Trophoblast cell (in vitro differentiated cells and primary cell): ENCODE data around the gene JAK3.

Experiments used
- DNase-seq, 2 donors: peaks; one replicate each; pipeline ENCODE4 v3.0.0-alpha.2; 2016
- H2AFZ ChIP-seq: 2 replicates; pipeline ENCODE4 v1.6.1; 2013; ENCODE audit warnings: low read length, moderate library complexity, mild to moderate bottlenecking; ENCODE audit not compliant: insufficient read depth, poor library complexity
- H2AK5ac ChIP-seq: 2 replicates; pipeline ENCODE4 v1.6.1; 2013; ENCODE audit warnings: mild to moderate bottlenecking, low read length
- H2BK120ac ChIP-seq: 2 replicates; pipeline ENCODE4 v1.6.1; 2013; ENCODE audit warnings: low read length, mild to moderate bottlenecking, moderate library complexity; ENCODE audit not compliant: insufficient read depth, poor library complexity
- H2BK12ac ChIP-seq: 2 replicates; pipeline ENCODE4 v1.6.1; 2013; ENCODE audit warnings: mild to moderate bottlenecking, low read length, moderate library complexity
- H2BK5ac ChIP-seq: 2 replicates; pipeline ENCODE4 v1.6.1; 2013; ENCODE audit warnings: low read length, low read depth, moderate library complexity, mild to moderate bottlenecking; ENCODE audit not compliant: poor library complexity
- H3K14ac ChIP-seq: 2 replicates; pipeline ENCODE4 v1.6.1; 2013; ENCODE audit warnings: mild to moderate bottlenecking, low read length
- H3K18ac ChIP-seq: 2 replicates; pipeline ENCODE4 v1.6.1; 2013; ENCODE audit warnings: mild to moderate bottlenecking, low read length
- H3K23ac ChIP-seq: 2 replicates; pipeline ENCODE4 v1.6.1; 2013; ENCODE audit warnings: low read length
- H3K27ac ChIP-seq: 2 replicates; pipeline ENCODE4 v1.5.1; 2013; ENCODE audit warnings: low read depth, mild to moderate bottlenecking, inconsistent platforms, low read length, moderate library complexity
- H3K27me3 ChIP-seq: 2 replicates; pipeline ENCODE4 v1.6.1; 2013; ENCODE audit warnings: inconsistent platforms, mild to moderate bottlenecking, low read length, moderate library complexity; ENCODE audit not compliant: insufficient read depth
- H3K36me3 ChIP-seq, 2 experiments: 1 replicate in 1 of 2; 2 replicates in 1 of 2; pipeline ENCODE4 v1.6.1; 2013; ENCODE audit warnings: low read length in 2 of 2, mild to moderate bottlenecking in 2 of 2, moderate library complexity in 1 of 2; ENCODE audit not compliant: insufficient read depth in 2 of 2, control insufficient read depth in 1 of 2
- H3K4ac ChIP-seq: 2 replicates; pipeline ENCODE4 v1.6.1; 2013; ENCODE audit warnings: low read depth, mild to moderate bottlenecking, low read length, moderate library complexity
- H3K4me1 ChIP-seq, 2 experiments: 1 replicate in 1 of 2; 2 replicates in 1 of 2; pipeline ENCODE4 v1.6.1; 2013; ENCODE audit warnings: low read length in 2 of 2, mild to moderate bottlenecking in 2 of 2, moderate library complexity in 1 of 2; ENCODE audit not compliant: insufficient read depth in 2 of 2, control insufficient read depth in 1 of 2
- H3K4me2 ChIP-seq: 2 replicates; pipeline ENCODE4 v1.6.1; 2013; ENCODE audit warnings: inconsistent platforms, mild to moderate bottlenecking, low read length, moderate library complexity
- H3K4me3 ChIP-seq: 2 replicates; pipeline ENCODE4 v1.5.1; 2013; ENCODE audit warnings: mild to moderate bottlenecking, low read depth, low read length, inconsistent platforms
- H3K79me1 ChIP-seq: one replicate; pipeline ENCODE4 v1.6.1; 2013; ENCODE audit warnings: low read length
- H3K79me2 ChIP-seq: 2 replicates; pipeline ENCODE4 v1.6.1; 2013; ENCODE audit warnings: low read length, mild to moderate bottlenecking; ENCODE audit not compliant: control insufficient read depth, insufficient read depth, poor library complexity
- H3K9ac ChIP-seq: 2 replicates; pipeline ENCODE4 v1.6.1; 2013; ENCODE audit warnings: mild to moderate bottlenecking, low read length
- H3K9me3 ChIP-seq: 2 replicates; pipeline ENCODE4 v1.6.1; 2013; ENCODE audit warnings: low read depth, mild to moderate bottlenecking, control low read depth, inconsistent platforms, low read length; ENCODE audit not compliant: insufficient read depth
- H4K12ac ChIP-seq: 2 replicates; pipeline ENCODE4 v1.6.1; 2013; ENCODE audit warnings: low read depth, mild to moderate bottlenecking, low read length, moderate library complexity
- H4K8ac ChIP-seq: 2 replicates; pipeline ENCODE4 v1.6.1; 2013; ENCODE audit warnings: low read depth, mild to moderate bottlenecking, low read length, moderate library complexity
- H4K91ac ChIP-seq: one replicate; pipeline ENCODE4 v1.6.1; 2013; ENCODE audit warnings: low read depth, mild to moderate bottlenecking, low read length, moderate library complexity
- WGBS: extraction: QIAGEN DNeasy Blood & Tissue Kit; methylation state at CpG from one replicate; pipeline ENCODE4 v1.1.7; 2013; ENCODE audit warnings: missing lambda C conversion rate; ENCODE audit not compliant: insufficient read length, insufficient coverage; ENCODE audit errors: extremely low coverage; 5-methylcytosine and 5-hydroxymethylcytosine counted together

Gene JAK3

GRCh38 chr19:17872251-17873001 is 24.6 kb upstream of the JAK3 start:
- H3K9me3 ChIP-seq: peaks cover 7% of the 10 kb centered on the region
- no peak for DNase-seq
- peaks cover 1% of the 10 kb centered on the region for H3K79me2 ChIP-seq
- no peaks in the 10 kb centered on the region for H3K36me3 ChIP-seq
- no peak overlapping the region for H3K23ac ChIP-seq
- H3K4ac ChIP-seq: no peak overlapping the region
- H3K9ac ChIP-seq: no peak overlapping the region
- no peak overlapping the region for H3K14ac ChIP-seq
- H2BK5ac ChIP-seq: no peak overlapping the region
- H3K18ac ChIP-seq: no peak overlapping the region
- H4K8ac ChIP-seq: no peak overlapping the region
- H4K12ac ChIP-seq: no peak overlapping the region
- H3K27me3 ChIP-seq: no peaks in the 10 kb centered on the region
- H3K4me2 ChIP-seq: no peak overlapping the region
- no peaks in the 10 kb centered on the region for H3K79me1 ChIP-seq
- WGBS: no CpG with 5 or more reads among the region's 61 CpGs
- H2BK12ac ChIP-seq: no peak overlapping the region
- no peak overlapping the region for H3K4me3 ChIP-seq
- H3K27ac ChIP-seq: no peak overlapping the region
- no peak overlapping the region for H4K91ac ChIP-seq
- H2BK120ac ChIP-seq: no peak overlapping the region
- H3K4me1 ChIP-seq: peaks cover 5% of the 10 kb centered on the region in 2 experiments
- no peak overlapping the region for H2AK5ac ChIP-seq
- no peak overlapping the region for H2AFZ ChIP-seq

DNA sequence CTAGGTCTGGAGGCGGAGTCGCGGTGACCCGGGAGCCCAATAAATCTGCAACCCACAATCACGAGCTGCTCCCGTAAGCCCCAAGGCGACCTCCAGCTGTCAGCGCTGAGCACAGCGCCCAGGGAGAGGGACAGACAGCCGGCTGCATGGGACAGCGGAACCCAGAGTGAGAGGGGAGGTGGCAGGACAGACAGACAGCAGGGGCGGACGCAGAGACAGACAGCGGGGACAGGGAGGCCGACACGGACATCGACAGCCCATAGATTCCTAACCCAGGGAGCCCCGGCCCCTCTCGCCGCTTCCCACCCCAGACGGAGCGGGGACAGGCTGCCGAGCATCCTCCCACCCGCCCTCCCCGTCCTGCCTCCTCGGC is 24.1 kb upstream of the JAK3 start, which contains the start of gene SLC5A5:
SLC5A5 (plus strand) TSS at position 68 of the 373 bp plus-strand sequence. CDS start 375 bp downstream, outside the sequence.
- H2AFZ ChIP-seq: no peak within 1 kb of the TSS
- no peak within 1 kb of the TSS for H3K4me2 ChIP-seq
- H3K23ac ChIP-seq: no peak within 1 kb of the TSS
- no peak within 1 kb of the TSS for H3K4me3 ChIP-seq
- H3K9me3 ChIP-seq: peaks cover 7% of the 10 kb centered on the region
- H2BK5ac ChIP-seq: no peak within 1 kb of the TSS
- H3K18ac ChIP-seq: no peak within 1 kb of the TSS
- H3K9ac ChIP-seq: no peak within 1 kb of the TSS
- no peak within 1 kb of the TSS for H2AK5ac ChIP-seq
- no peak within 1 kb of the TSS for H2BK12ac ChIP-seq
- H3K36me3 ChIP-seq: no peaks in the 10 kb centered on the region
- H4K91ac ChIP-seq: no peak within 1 kb of the TSS
- H2BK120ac ChIP-seq: no peak within 1 kb of the TSS
- H3K79me1 ChIP-seq: no peaks in the 10 kb centered on the region
- H3K27me3 ChIP-seq: no peaks in the 10 kb centered on the region
- peaks cover 5% of the 10 kb centered on the region in 2 experiments for H3K4me1 ChIP-seq
- no CpG with 5 or more reads among the region's 26 CpGs for WGBS
- no peak within 1 kb of the TSS for H3K27ac ChIP-seq
- no peak within 1 kb of the TSS for H3K4ac ChIP-seq
- peaks cover 1% of the 10 kb centered on the region for H3K79me2 ChIP-seq
- H4K8ac ChIP-seq: no peak within 1 kb of the TSS
- H4K12ac ChIP-seq: no peak within 1 kb of the TSS
- DNase-seq: no peak
- H3K14ac ChIP-seq: no peak within 1 kb of the TSS

GRCh38 chr19:17871032-17871877 is 23.5 kb upstream of the JAK3 start:
- Histone ChIP-seq H3K9me3 (peaks cover 7% of the 10 kb centered on the region), H3K4me2 (no peak overlapping the region), H2BK5ac (no peak overlapping the region), H3K9ac (no peak overlapping the region), H3K27me3 (no peaks in the 10 kb centered on the region), H3K23ac (no peak overlapping the region), H2BK12ac (no peak overlapping the region), H3K79me2 (peaks cover 1% of the 10 kb centered on the region), H2BK120ac (no peak overlapping the region), H4K8ac (no peak overlapping the region), H2AK5ac (no peak overlapping the region), H3K4ac (no peak overlapping the region), H4K91ac (no peak overlapping the region), H3K79me1 (no peaks in the 10 kb centered on the region), H3K18ac (no peak overlapping the region), H2AFZ (no peak overlapping the region), H3K27ac (no peak overlapping the region), H3K36me3 (no peaks in the 10 kb centered on the region), H3K4me1 (peaks cover 5% of the 10 kb centered on the region in 2 experiments), H3K14ac (no peak overlapping the region), H3K4me3 (no peak overlapping the region), H4K12ac (no peak overlapping the region)
- DNase-seq: no peak
- WGBS: no CpG with 5 or more reads among the region's 10 CpGs

DNA sequence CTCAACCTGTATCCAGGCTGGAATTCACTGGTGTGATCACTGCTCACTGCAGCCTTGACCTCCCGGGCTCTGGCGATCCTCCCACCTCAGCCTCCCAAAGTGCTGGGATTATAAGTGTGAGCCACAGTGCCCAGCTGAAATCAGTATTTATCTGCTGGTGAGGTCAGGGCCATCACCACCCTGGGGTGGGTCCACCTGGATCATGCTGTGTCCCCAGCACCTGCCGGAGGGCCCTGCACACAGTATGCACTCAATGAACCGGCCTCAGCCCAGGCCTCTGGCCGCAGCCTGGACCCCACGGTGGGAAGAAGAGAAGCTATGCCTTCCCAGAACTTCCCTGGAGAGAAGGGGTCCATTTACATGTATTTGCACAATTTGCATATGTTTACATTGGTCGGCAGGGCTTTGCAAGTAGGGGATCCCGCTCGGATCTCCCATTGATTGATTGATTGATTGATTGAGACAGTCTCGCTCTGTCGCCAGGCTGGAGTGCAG is 21.4 kb upstream of the JAK3 start:
- H3K4me3 ChIP-seq: no peak overlapping the region
- no peak overlapping the region for H3K14ac ChIP-seq
- DNase-seq: no peak
- no peak overlapping the region for H2AK5ac ChIP-seq
- H3K27ac ChIP-seq: no peak overlapping the region
- no peak overlapping the region for H3K4ac ChIP-seq
- no peak overlapping the region for H2AFZ ChIP-seq
- H3K36me3 ChIP-seq: peaks cover 3 to 6% of the 10 kb centered on the region in 2 experiments
- no peak overlapping the region for H4K91ac ChIP-seq
- H2BK5ac ChIP-seq: no peak overlapping the region
- H4K12ac ChIP-seq: no peak overlapping the region
- peaks cover 9% of the 10 kb centered on the region for H3K9me3 ChIP-seq
- no peak overlapping the region for H2BK12ac ChIP-seq
- H3K9ac ChIP-seq: no peak overlapping the region
- H2BK120ac ChIP-seq: no peak overlapping the region
- H3K23ac ChIP-seq: no peak overlapping the region
- no peak overlapping the region for H3K18ac ChIP-seq
- no peaks in the 10 kb centered on the region for H3K79me1 ChIP-seq
- H3K4me2 ChIP-seq: no peak overlapping the region
- no peak overlapping the region for H4K8ac ChIP-seq
- H3K4me1 ChIP-seq: peaks cover 5% of the 10 kb centered on the region in 2 experiments
- no CpG with 5 or more reads among the region's 11 CpGs for WGBS
- peaks cover 1% of the 10 kb centered on the region for H3K79me2 ChIP-seq
- no peaks in the 10 kb centered on the region for H3K27me3 ChIP-seq
